GM12878 (cell line): Measurements from ENCODE around the gene PDE10A. TPM values are rescaled to one million over a fixed set of nuclear protein-coding genes. Genes with fewer than 3 reads are reported as not detected.

Experiments used
- ATAC-seq: fragments of 200-7000 bp; cut with Tn5 transposase; 3 replicates; pipeline ENCODE4 v1.9.1; 2020; ENCODE audit warnings: mild to moderate bottlenecking, moderate library complexity
- BruUV-seq: library from RNA; stranded (reverse); fragments of 400-500 nt; replicated peaks from 2 replicates; lab custom pipeline; 2021; lab: Mats Ljungman, UMichigan
- CTCF ChIA-PET: fragments of 300-600 bp; sonication (Branson Sonifier 250); formaldehyde crosslinking; extraction: SDS; loops from one replicate; lab custom pipeline; 2021; ENCODE audit warnings: inconsistent platforms; lab: Yijun Ruan, JAX
- POLR2A ChIA-PET: fragments of 350-600 bp; formaldehyde crosslinking; extraction: SDS; loops from one replicate; lab custom pipeline; 2021; ENCODE audit warnings: inconsistent platforms; lab: Charles Lee
- RAD21 ChIA-PET: fragments of 300-600 bp; sonication (Branson Sonifier 250); formaldehyde crosslinking; loops from one replicate; lab custom pipeline; 2023; ENCODE audit warnings: antibody characterized with exemption; ENCODE audit not compliant: unreplicated experiment; lab: Charles Lee
- SMC1A ChIA-PET: fragments of 300-600 bp; sonication (Branson Sonifier 250); formaldehyde crosslinking; loops from one replicate; lab custom pipeline; 2023; ENCODE audit not compliant: unreplicated experiment, uncharacterized antibody; lab: Charles Lee
- DNase-seq: peaks from one replicate; pipeline ENCODE4 v3.0.0-alpha.2; 2011; ENCODE audit warnings: low read depth, low spot score
- FAIRE-seq: peaks from 3 replicates; lab custom pipeline; 2011; peaks lifted over from hg19 to GRCh38; lab: Jason Lieb, UNC
- H2AFZ ChIP-seq: 2 replicates; pipeline ENCODE4 v1.6.0; 2011; ENCODE audit warnings: low read depth, low read length, control low read depth; ENCODE audit not compliant: control insufficient read depth
- H3K27ac ChIP-seq: 2 replicates; pipeline ENCODE4 v1.5.1; 2011; ENCODE audit warnings: control low read depth; ENCODE audit not compliant: control insufficient read depth, insufficient read depth
- H3K27me3 ChIP-seq, 2 experiments: replicated peaks in 1 of 2; 2 replicates each; pipeline versions ENCODE4 v1.6.0 to v1.6.1; 2011; ENCODE audit warnings: low read length in 1 of 2; ENCODE audit not compliant: control insufficient read depth in 2 of 2, insufficient read depth in 2 of 2
- H3K36me3 ChIP-seq, 2 experiments: 2 replicates each; pipeline ENCODE4 v1.5.1; 2011; ENCODE audit warnings: low read length in 1 of 2; ENCODE audit not compliant: control insufficient read depth in 2 of 2, insufficient read depth in 2 of 2
- H3K4me1 ChIP-seq: 2 replicates; pipeline ENCODE4 v1.6.1; 2011; ENCODE audit warnings: mild to moderate bottlenecking, low read length, moderate library complexity, mixed read lengths; ENCODE audit not compliant: control insufficient read depth, insufficient read depth
- H3K4me2 ChIP-seq: 2 replicates; pipeline ENCODE4 v1.6.0; 2011; ENCODE audit warnings: control low read depth; ENCODE audit not compliant: control insufficient read depth, insufficient read depth
- H3K4me3 ChIP-seq: fragments of 200-600 bp; sonication (generic); 2 replicates; pipeline ENCODE4 v1.5.1; 2016
- H3K79me2 ChIP-seq: 2 replicates; pipeline ENCODE4 v1.6.0; 2011; ENCODE audit warnings: low read length; ENCODE audit not compliant: control insufficient read depth, insufficient read depth
- H3K9ac ChIP-seq: 2 replicates; pipeline ENCODE4 v1.8.0; 2011; ENCODE audit warnings: low read length, control low read depth, mixed read lengths; ENCODE audit not compliant: control insufficient read depth, insufficient read depth
- H3K9me3 ChIP-seq: replicated peaks from 3 replicates; pipeline ENCODE4 v1.5.1; 2011; ENCODE audit warnings: mild to moderate bottlenecking, low read length; ENCODE audit not compliant: control insufficient read depth, insufficient read depth
- H4K20me1 ChIP-seq: 2 replicates; pipeline ENCODE4 v1.6.0; 2011; ENCODE audit not compliant: control insufficient read depth, insufficient read depth
- BCL11A ChIP-seq: IDR thresholded peaks from 2 replicates; pipeline ENCODE4 v1.6.1; 2011; ENCODE audit warnings: low read depth, low read length
- ZBTB40 ChIP-seq: fragments of 450-650 bp; IDR thresholded peaks from 2 replicates; pipeline ENCODE4 v1.6.1; 2016; ENCODE audit warnings: mild to moderate bottlenecking, moderate library complexity, borderline replicate concordance
- WGBS: methylation state at CpG from one replicate; pipeline ENCODE4 v1.1.6; 2016; ENCODE audit warnings: low lambda C conversion rate; ENCODE audit not compliant: insufficient replicate concordance, insufficient coverage; ENCODE audit errors: missing lambda C conversion rate; 5-methylcytosine and 5-hydroxymethylcytosine counted together
- in situ Hi-C: fragments of 300-500 bp; cut with MboI; formaldehyde crosslinking; loops from 9 replicates; pipeline ENCODE4 v1.14.3; 2018; ENCODE audit warnings: mixed read lengths
- intact Hi-C: fragments of 100-400 bp; cut with micrococcal nuclease; formaldehyde crosslinking; loops from one replicate; pipeline ENCODE4 v1.14.2; 2022; ENCODE audit not compliant: unreplicated experiment
- polyA plus RNA-seq, 11 experiments: library from polyadenylated mRNA; depleted of rRNA in 4 of 11; unstranded in 6 of 11; stranded (reverse) in 5 of 11; fragments of >200 nt; fragmentation: Nextera tagmentation in 4 of 11; fragmentation: Illumina TruSeq in 1 of 11; extraction: Ambion mirVana in 4 of 11; extraction: Trizol in 1 of 11; gene quantifications; 1 replicate in 1 of 11; 2 replicates in 10 of 11; pipeline versions ENCODE4 v1.2.1 to v1.2.3, GENCODE V29; 2011 to 2016; ENCODE audit warnings: inconsistent platforms in 2 of 11, missing spikeins in 2 of 11, low read depth in 1 of 11
- total RNA-seq, 4 experiments: library from RNA; depleted of rRNA in 3 of 4; stranded (reverse); fragments of >200 nt in 3 of 4; fragmentation: Illumina TruSeq in 1 of 4; extraction: Trizol in 1 of 4; gene quantifications; 2 replicates each; pipeline versions ENCODE4 v1.2.1 to v1.2.3, GENCODE V29; 2013 to 2021
- TF ChIP-seq, protein P1 (sequence below): fragments of 450-650 bp; IDR thresholded peaks from 2 replicates; pipeline ENCODE4 v1.6.1; 2018; ENCODE audit warnings: mild to moderate bottlenecking, low read depth, moderate library complexity; ENCODE audit not compliant: partially characterized antibody
- TF ChIP-seq, protein P2 (sequence below): fragments of 450-650 bp; IDR thresholded peaks from 2 replicates; pipeline ENCODE4 v1.6.1; 2017; ENCODE audit warnings: low read depth, mild to moderate bottlenecking, moderate library complexity

PDE10A gene
- total and polyA plus RNA-seq, 10 of the 15 experiments (the other 5 are each of a cell fraction or from before 2014, with no cell fraction given): under 0.01 to 1.3 (median 0.03) TPM; not detected in 2

GRCh38 chr6:165599121-165599520, 63.9 kb downstream of the PDE10A start:
- ChIA-PET POLR2A (no interaction called here), SMC1A (interaction anchor here (0.8 kb wide), 1 partner anchor 159 kb away, joined by 3 read pairs; no protein-coding TSS in a partner anchor), CTCF (no interaction called here), RAD21 (no interaction called here)
- Histone ChIP-seq H3K36me3 (no peaks in the 10 kb centered on the region), H4K20me1 (no peaks in the 10 kb centered on the region), H3K79me2 (no peaks in the 10 kb centered on the region), H3K4me3 (no peak overlapping the region), H3K27me3 (no peaks in the 10 kb centered on the region), H3K9ac (no peak overlapping the region), H3K27ac (no peak overlapping the region), H3K4me1 (no peaks in the 10 kb centered on the region), H2AFZ (no peak overlapping the region), H3K9me3 (no peaks in the 10 kb centered on the region), H3K4me2 (no peak overlapping the region)
- no peak for FAIRE-seq
- in situ Hi-C loops: no loop called here
- ATAC-seq: no peak
- DNase-seq: no peak
- no TSS peak for BruUV-seq
- WGBS: 0% methylated on average over 3 of the region's 3 CpGs
- intact Hi-C loops: no loop called here
- TF ChIP-seq ZBTB40 (no peak), BCL11A (no peak)
- TF ChIP-seq, protein P1, sequence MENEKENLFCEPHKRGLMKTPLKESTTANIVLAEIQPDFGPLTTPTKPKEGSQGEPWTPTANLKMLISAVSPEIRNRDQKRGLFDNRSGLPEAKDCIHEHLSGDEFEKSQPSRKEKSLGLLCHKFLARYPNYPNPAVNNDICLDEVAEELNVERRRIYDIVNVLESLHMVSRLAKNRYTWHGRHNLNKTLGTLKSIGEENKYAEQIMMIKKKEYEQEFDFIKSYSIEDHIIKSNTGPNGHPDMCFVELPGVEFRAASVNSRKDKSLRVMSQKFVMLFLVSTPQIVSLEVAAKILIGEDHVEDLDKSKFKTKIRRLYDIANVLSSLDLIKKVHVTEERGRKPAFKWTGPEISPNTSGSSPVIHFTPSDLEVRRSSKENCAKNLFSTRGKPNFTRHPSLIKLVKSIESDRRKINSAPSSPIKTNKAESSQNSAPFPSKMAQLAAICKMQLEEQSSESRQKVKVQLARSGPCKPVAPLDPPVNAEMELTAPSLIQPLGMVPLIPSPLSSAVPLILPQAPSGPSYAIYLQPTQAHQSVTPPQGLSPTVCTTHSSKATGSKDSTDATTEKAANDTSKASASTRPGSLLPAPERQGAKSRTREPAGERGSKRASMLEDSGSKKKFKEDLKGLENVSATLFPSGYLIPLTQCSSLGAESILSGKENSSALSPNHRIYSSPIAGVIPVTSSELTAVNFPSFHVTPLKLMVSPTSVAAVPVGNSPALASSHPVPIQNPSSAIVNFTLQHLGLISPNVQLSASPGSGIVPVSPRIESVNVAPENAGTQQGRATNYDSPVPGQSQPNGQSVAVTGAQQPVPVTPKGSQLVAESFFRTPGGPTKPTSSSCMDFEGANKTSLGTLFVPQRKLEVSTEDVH: no peak
- TF ChIP-seq, protein P2, sequence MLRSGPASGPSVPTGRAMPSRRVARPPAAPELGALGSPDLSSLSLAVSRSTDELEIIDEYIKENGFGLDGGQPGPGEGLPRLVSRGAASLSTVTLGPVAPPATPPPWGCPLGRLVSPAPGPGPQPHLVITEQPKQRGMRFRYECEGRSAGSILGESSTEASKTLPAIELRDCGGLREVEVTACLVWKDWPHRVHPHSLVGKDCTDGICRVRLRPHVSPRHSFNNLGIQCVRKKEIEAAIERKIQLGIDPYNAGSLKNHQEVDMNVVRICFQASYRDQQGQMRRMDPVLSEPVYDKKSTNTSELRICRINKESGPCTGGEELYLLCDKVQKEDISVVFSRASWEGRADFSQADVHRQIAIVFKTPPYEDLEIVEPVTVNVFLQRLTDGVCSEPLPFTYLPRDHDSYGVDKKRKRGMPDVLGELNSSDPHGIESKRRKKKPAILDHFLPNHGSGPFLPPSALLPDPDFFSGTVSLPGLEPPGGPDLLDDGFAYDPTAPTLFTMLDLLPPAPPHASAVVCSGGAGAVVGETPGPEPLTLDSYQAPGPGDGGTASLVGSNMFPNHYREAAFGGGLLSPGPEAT: no peak
